ENCODE data around the gene BCAS1. TPM values are rescaled to one million over a fixed set of nuclear protein-coding genes. Genes with fewer than 3 reads are reported as not detected.

The BCAS1 gene
- total RNA-seq, 1 experiment from 2014 or later = 0.17 TPM

GRCh38 chr20:53930651-53931504 lies 139.5 kb downstream of the BCAS1 start:
- no peak overlapping the region for H3K4me3 ChIP-seq (replicated peaks in 1 of 2; ENCODE audit: low read depth in 1 of 2, low read length in 2 of 2)
- no peak overlapping the region for H3K9ac ChIP-seq (ENCODE audit: low read length)
- H3K27me3 ChIP-seq (ENCODE audit: insufficient read depth, low read length) = no peaks in the 10 kb centered on the region
- ATAC-seq (no peak), DNase-seq (ENCODE audit: low read depth, low spot score) (no peak)
- ChIA-PET POLR2A (interaction anchor here (0.6 kb wide), 2 partner anchors 213 to 365 kb away, joined by 3 read pairs; no protein-coding TSS in a partner anchor), CTCF (interaction anchor here (1.8 kb wide), 1 partner anchor 9 kb away, joined by 8 read pairs; no protein-coding TSS in a partner anchor), RAD21 (ENCODE audit: low non-redundant PET in 1 of 2, low total read pairs in 2 of 2, uncharacterized antibody in 2 of 2, unreplicated experiment in 2 of 2) (no interaction called here)
- H4K20me1 ChIP-seq (ENCODE audit: insufficient read depth) = no peaks in the 10 kb centered on the region
- TF ChIP-seq, protein P1, sequence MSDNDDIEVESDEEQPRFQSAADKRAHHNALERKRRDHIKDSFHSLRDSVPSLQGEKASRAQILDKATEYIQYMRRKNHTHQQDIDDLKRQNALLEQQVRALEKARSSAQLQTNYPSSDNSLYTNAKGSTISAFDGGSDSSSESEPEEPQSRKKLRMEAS (IDR thresholded peaks at IDR 0.05) = no peak
- H3K4me2 ChIP-seq (ENCODE audit: low read length) = no peak overlapping the region
- no peaks in the 10 kb centered on the region for H3K79me2 ChIP-seq (ENCODE audit: insufficient read depth, low read length)
- H2AFZ ChIP-seq (ENCODE audit: low read depth, low read length, poor library complexity, severe bottlenecking) = peak overlapping the region; percentile 33
- intact Hi-C loops (cut with micrococcal nuclease) = no loop called here
- peaks cover 0 to 20% of the 10 kb centered on the region in 2 experiments; a peak in 2 of 4 replicates for H3K4me1 ChIP-seq (ENCODE audit: control insufficient read depth in 1 of 2, insufficient read depth in 2 of 2, low read length in 2 of 2)
- no peaks in the 10 kb centered on the region for H3K36me3 ChIP-seq (ENCODE audit: control insufficient read depth in 1 of 2, insufficient read depth in 2 of 2, low read length in 2 of 2)
- BruUV-seq (replicated peaks) = no TSS peak
- no peaks in the 10 kb centered on the region for H3K9me2 ChIP-seq (ENCODE audit: insufficient read depth)
- no peaks in the 10 kb centered on the region for H3K9me3 ChIP-seq (ENCODE audit: control insufficient read depth in 1 of 2, insufficient read depth in 1 of 2, low read depth in 1 of 2, low read length in 2 of 2)
- H3K27ac ChIP-seq (ENCODE audit: low read depth, low read length) = no peak overlapping the region

- intact Hi-C loops (cut with micrococcal nuclease) = no loop called here
- no peaks in the 10 kb centered on the region for H3K9me2 ChIP-seq (ENCODE audit: insufficient read depth)
- no peak for ATAC-seq
- H3K9ac ChIP-seq (ENCODE audit: low read length) = no peak overlapping the region
- no peak overlapping the region for H3K27ac ChIP-seq (ENCODE audit: low read depth, low read length)
- RAD21 ChIA-PET (ENCODE audit: low non-redundant PET in 1 of 2, low total read pairs in 2 of 2, uncharacterized antibody in 2 of 2, unreplicated experiment in 2 of 2) = no interaction called here
- no peak for TF ChIP-seq POLR2AphosphoS5 (IDR thresholded peaks at IDR 0.05; ENCODE audit: low read depth, low read length)
- CTCF ChIA-PET = interaction anchor here (0.7 to 1.8 kb wide), 2 partner anchors 9 to 10 kb away, joined by 3 to 8 read pairs; no protein-coding TSS in a partner anchor
- no peak overlapping the region for H3K4me2 ChIP-seq (ENCODE audit: low read length)
- no peaks in the 10 kb centered on the region for H3K27me3 ChIP-seq (ENCODE audit: insufficient read depth, low read length)
- H3K4me1 ChIP-seq (ENCODE audit: control insufficient read depth in 1 of 2, insufficient read depth in 2 of 2, low read length in 2 of 2) = peaks cover 0 to 20% of the 10 kb centered on the region in 2 experiments; a peak in 2 of 4 replicates
- H3K9me3 ChIP-seq (ENCODE audit: control insufficient read depth in 1 of 2, insufficient read depth in 1 of 2, low read depth in 1 of 2, low read length in 2 of 2) = no peaks in the 10 kb centered on the region
- H4K20me1 ChIP-seq (ENCODE audit: insufficient read depth) = no peaks in the 10 kb centered on the region
- no peaks in the 10 kb centered on the region for H3K36me3 ChIP-seq (ENCODE audit: control insufficient read depth in 1 of 2, insufficient read depth in 2 of 2, low read length in 2 of 2)
- peak overlapping the region; percentile 33 for H2AFZ ChIP-seq (ENCODE audit: low read depth, low read length, poor library complexity, severe bottlenecking)
- no peak overlapping the region for H3K4me3 ChIP-seq (replicated peaks in 1 of 2; ENCODE audit: low read depth in 1 of 2, low read length in 2 of 2)
- no peak for DNase-seq (ENCODE audit: low read depth, low spot score)
- POLR2A ChIA-PET = no interaction called here
- H3K79me2 ChIP-seq (ENCODE audit: insufficient read depth, low read length) = no peaks in the 10 kb centered on the region
- BruUV-seq (replicated peaks) = no TSS peak
These were observed 140.3 kb downstream of the BCAS1 start for GRCh38 chr20:53929974-53930650.
